DND-41 (cell line): ENCODE results near the gene FAM53B.

Experiments used
- EZH2 ChIP-seq: IDR thresholded peaks from 3 replicates; pipeline ENCODE4 v1.6.1; 2012; ENCODE audit warnings: borderline replicate concordance, low read depth, mild to moderate bottlenecking, moderate library complexity, low read length, inconsistent platforms; ENCODE audit not compliant: severe bottlenecking
- TF ChIP-seq, protein P1 (sequence below): IDR thresholded peaks from 2 replicates; pipeline ENCODE4 v1.5.1; 2012; ENCODE audit warnings: borderline replicate concordance, low read length, moderate library complexity, mild to moderate bottlenecking; ENCODE audit not compliant: poor library complexity, severe bottlenecking; ENCODE audit errors: extremely low read depth

DNA sequence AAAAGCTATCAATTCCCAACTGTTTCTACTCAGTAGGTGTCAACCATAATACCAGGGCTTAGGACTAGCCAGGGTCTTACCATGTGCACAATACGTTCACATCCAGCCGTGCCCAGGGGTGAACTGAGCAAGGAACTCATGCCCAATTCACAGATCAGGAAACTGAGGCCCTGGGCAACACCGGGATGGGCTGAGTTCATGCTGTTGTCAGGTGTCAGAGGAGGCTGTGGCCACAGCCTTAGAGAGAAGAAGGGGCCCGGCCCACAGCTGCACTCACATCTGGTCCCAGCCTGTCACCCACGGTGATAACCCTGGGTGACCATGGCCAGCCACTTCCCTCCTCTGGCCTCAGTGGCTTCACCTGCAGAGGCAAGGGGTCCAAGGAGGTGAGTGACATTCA lies 92.0 kb downstream of the FAM53B start:
- TF ChIP-seq, protein P1, sequence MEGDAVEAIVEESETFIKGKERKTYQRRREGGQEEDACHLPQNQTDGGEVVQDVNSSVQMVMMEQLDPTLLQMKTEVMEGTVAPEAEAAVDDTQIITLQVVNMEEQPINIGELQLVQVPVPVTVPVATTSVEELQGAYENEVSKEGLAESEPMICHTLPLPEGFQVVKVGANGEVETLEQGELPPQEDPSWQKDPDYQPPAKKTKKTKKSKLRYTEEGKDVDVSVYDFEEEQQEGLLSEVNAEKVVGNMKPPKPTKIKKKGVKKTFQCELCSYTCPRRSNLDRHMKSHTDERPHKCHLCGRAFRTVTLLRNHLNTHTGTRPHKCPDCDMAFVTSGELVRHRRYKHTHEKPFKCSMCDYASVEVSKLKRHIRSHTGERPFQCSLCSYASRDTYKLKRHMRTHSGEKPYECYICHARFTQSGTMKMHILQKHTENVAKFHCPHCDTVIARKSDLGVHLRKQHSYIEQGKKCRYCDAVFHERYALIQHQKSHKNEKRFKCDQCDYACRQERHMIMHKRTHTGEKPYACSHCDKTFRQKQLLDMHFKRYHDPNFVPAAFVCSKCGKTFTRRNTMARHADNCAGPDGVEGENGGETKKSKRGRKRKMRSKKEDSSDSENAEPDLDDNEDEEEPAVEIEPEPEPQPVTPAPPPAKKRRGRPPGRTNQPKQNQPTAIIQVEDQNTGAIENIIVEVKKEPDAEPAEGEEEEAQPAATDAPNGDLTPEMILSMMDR, result no peak
- no peak for TF ChIP-seq EZH2
